Right atrium auricular region (tissue), 2 donors: Measurements from ENCODE around the gene SMOC2. TPM values are rescaled to one million over a fixed set of nuclear protein-coding genes. Genes with fewer than 3 reads are reported as not detected.

Experiments used
- DNase-seq: peaks from one replicate; pipeline ENCODE4 v3.0.0-alpha.2; 2019; ENCODE audit warnings: low spot score
- H3K27ac ChIP-seq, 2 donors: fragments of 200-600 bp; sonication (generic); 1 replicate in 1 of 2; 2 replicates in 1 of 2; pipeline ENCODE4 v1.5.1; 2016 to 2019
- H3K27me3 ChIP-seq, 2 donors: fragments of 200-600 bp; sonication (generic); one replicate each; pipeline versions ENCODE4 v1.5.1 to v1.6.0; 2017 to 2019
- H3K36me3 ChIP-seq: fragments of 200-600 bp; sonication (generic); one replicate; pipeline ENCODE4 v1.5.1; 2016
- H3K4me1 ChIP-seq, 2 donors: fragments of 200-600 bp; sonication (generic); one replicate each; pipeline versions ENCODE4 v1.5.1 to v1.6.0; 2017 to 2019
- H3K4me3 ChIP-seq, 2 donors: fragments of 200-600 bp; sonication (generic); 1 replicate in 1 of 2; 2 replicates in 1 of 2; pipeline ENCODE4 v1.5.1; 2017 to 2019; ENCODE audit warnings: mild to moderate bottlenecking in 1 of 2, moderate library complexity in 1 of 2
- H3K9me3 ChIP-seq, 2 donors: fragments of 200-600 bp; sonication (generic); one replicate each; pipeline ENCODE4 v1.5.1; 2019
- CTCF ChIP-seq, 2 donors: fragments of 200-600 bp; sonication (generic); IDR thresholded peaks; one replicate each; pipeline ENCODE4 v1.5.1; 2019; ENCODE audit warnings: antibody characterized with exemption in 2 of 2
- total RNA-seq, 2 donors: library from RNA; depleted of rRNA; stranded (reverse); fragments of >200 nt; gene quantifications; one replicate each; pipeline ENCODE4 v1.1.0, GENCODE V29; 2016

The SMOC2 gene, protein sequence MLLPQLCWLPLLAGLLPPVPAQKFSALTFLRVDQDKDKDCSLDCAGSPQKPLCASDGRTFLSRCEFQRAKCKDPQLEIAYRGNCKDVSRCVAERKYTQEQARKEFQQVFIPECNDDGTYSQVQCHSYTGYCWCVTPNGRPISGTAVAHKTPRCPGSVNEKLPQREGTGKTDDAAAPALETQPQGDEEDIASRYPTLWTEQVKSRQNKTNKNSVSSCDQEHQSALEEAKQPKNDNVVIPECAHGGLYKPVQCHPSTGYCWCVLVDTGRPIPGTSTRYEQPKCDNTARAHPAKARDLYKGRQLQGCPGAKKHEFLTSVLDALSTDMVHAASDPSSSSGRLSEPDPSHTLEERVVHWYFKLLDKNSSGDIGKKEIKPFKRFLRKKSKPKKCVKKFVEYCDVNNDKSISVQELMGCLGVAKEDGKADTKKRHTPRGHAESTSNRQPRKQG
- 10 to 100 TPM; 10.8 to 31.7 TPM for total RNA-seq

DNA sequence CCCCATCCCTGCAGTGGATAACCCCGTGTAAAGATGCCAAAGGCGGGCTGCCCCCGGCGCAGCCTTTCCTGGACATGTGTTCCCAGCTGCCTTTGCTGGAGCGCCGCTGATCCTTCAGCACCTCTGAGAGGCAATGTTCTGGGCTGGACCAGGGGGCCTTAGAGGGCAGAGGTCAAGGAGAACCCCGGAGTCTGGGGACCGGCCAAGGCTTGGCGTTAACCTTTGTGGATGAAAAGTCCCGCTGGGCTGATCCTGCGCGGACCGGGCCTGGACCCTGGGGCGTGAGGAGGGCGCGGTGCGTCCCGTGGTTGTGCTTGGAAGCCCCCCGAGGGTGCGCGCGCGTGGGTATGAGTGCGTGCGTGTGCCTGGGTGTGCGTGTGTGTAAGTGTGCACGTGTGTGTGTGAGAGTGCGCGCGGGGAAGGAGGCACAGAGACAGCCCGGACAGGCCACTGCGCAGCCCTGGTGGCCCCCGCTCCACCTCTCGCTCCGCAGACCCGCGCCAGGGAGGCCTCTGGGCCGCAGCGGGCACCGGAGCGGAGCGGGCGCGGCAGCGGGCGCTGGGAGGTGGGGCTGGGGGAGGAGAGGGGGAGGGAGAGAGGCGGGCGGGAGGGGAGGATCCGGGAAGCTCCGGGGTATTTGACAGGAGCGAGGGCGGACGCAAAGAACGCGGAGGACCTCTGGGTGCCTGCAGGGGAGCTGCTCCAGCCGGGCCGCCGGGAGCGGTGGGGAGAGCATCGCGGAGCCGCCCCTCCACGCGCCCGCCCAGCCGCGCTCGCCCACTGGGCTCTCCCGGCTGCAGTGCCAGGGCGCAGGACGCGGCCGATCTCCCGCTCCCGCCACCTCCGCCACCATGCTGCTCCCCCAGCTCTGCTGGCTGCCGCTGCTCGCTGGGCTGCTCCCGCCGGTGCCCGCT, at the start of gene SMOC2:
Gene SMOC2, plus strand, starts transcription at position 665 of the 914 bp plus-strand sequence. Its CDS starts 187 bp downstream, at position 852.
- H3K27ac ChIP-seq: peak within 1 kb of the TSS; percentile 42 to 57
- H3K4me3 ChIP-seq: peak within 1 kb of the TSS; percentile 39 to 63
- no peaks in the 10 kb centered on the region for H3K36me3 ChIP-seq
- TF ChIP-seq CTCF (IDR thresholded peaks at IDR 0.05): no peak
- no peaks in the 10 kb centered on the region for H3K9me3 ChIP-seq
- DNase-seq: no peak
- peaks cover 0 to 19% of the 10 kb centered on the region in 2 donors for H3K4me1 ChIP-seq
- H3K27me3 ChIP-seq: no peaks in the 10 kb centered on the region

DNA sequence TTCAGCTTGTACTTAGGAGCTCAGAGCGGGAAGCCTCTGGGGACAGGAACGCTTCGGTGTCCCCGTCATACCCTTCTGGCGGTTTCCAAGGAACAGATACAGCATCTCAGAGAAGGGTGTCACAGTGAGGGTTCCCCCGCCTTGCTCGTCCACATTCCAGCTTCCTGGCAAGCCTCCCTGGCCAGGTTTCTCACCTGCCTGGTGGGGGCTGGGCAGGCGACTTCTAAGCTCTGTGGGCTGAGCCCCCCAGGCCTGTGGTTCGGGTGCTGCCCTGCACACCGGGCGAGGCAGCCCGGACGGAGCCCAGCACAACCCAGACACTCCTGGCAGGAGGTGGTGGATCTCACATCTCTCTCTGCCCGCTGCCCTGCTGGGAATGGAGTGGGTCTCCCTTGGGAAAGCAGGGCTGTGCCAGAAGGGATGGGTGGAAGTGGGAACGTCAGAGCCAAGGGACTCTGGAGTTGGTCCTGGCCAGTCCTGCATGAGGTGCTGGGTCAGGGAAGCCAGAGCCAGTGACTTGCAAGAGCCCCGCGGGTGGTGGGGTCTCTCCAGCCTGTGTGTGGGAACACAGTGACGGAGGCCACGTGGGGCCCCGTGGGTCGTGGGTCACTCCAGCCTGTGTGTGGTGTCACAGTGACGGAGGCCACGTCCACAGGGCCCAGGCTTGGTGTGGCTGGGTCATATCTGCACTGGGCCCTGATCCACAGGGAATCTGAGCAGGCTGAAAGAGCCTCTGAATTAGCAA, 47.7 kb upstream of the SMOC2 start:
- Histone ChIP-seq H3K36me3 (no peaks in the 10 kb centered on the region), H3K27me3 (no peaks in the 10 kb centered on the region), H3K9me3 (no peaks in the 10 kb centered on the region), H3K4me1 (no peaks in the 10 kb centered on the region), H3K4me3 (no peak overlapping the region), H3K27ac (no peak overlapping the region)
- no peak for DNase-seq
- TF ChIP-seq CTCF (IDR thresholded peaks at IDR 0.05): no peak

- no peaks in the 10 kb centered on the region for H3K9me3 ChIP-seq
These were observed 46.4 kb upstream of the SMOC2 start for GRCh38 chr6:168394606-168395005.

DNA sequence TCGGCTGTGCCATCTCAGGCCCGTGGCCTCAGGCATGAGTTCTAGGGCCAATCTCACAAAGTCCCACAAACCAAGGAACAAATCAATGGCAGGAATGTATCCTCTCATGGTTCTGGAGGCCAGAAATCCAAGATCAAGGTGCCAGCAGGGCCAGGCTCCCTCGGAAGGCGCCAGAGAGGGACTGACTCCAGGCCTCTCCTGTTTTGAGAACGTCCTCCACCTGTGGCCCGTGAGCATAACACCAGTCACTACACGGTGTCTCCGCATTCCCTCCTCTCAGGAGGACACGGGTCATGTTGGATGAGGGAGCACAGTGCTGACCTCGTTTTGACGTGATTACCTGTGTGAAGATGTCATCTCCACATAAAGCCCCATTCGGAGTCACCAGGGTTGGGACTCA, 45.0 kb upstream of the SMOC2 start:
- DNase-seq: no peak
- Histone ChIP-seq H3K36me3 (no peaks in the 10 kb centered on the region), H3K27me3 (no peaks in the 10 kb centered on the region), H3K4me3 (no peak overlapping the region), H3K4me1 (no peaks in the 10 kb centered on the region), H3K27ac (no peak overlapping the region), H3K9me3 (no peaks in the 10 kb centered on the region)
- TF ChIP-seq CTCF (IDR thresholded peaks at IDR 0.05): no peak

More at GRCh38 chr6:168394606-168395005, 46.4 kb upstream of the SMOC2 start:
- no peak for DNase-seq
- H3K36me3 ChIP-seq: no peaks in the 10 kb centered on the region
- TF ChIP-seq CTCF (IDR thresholded peaks at IDR 0.05): no peak
- H3K4me3 ChIP-seq: no peak overlapping the region
- no peaks in the 10 kb centered on the region for H3K27me3 ChIP-seq
- H3K4me1 ChIP-seq: no peaks in the 10 kb centered on the region
- no peak overlapping the region for H3K27ac ChIP-seq

DNA sequence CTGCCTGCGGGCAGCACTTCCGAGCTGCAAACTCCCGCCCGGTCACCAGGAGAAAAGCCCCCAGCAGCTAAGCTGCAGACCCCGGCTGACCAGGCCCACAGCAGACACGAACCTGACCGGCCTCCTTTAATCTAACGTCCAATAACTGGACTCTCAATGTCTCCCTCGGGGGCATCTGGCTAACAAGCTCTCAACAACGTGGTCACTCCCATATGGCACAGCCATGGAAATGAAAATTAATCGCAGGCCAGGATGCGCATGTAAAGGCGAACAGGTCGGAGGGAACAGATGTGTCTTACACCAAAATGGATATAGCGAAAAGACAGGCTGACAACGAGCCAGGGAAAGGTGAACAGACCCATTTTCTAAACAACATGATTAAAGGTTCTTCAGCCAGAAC, 44.4 kb upstream of the SMOC2 start:
- Histone ChIP-seq H3K36me3 (no peaks in the 10 kb centered on the region), H3K9me3 (no peaks in the 10 kb centered on the region), H3K4me3 (no peak overlapping the region), H3K27me3 (no peaks in the 10 kb centered on the region), H3K4me1 (no peaks in the 10 kb centered on the region), H3K27ac (no peak overlapping the region)
- DNase-seq: no peak
- no peak for TF ChIP-seq CTCF (IDR thresholded peaks at IDR 0.05)
